GM12872 (cell line): ENCODE data around the gene PIGV.

ENCODE experiments used
- TF ChIP-seq, protein P1 (sequence below): IDR thresholded peaks from 3 replicates; pipeline ENCODE4 v1.5.1; 2011; ENCODE audit warnings: low read depth, mild to moderate bottlenecking, low read length, moderate library complexity; ENCODE audit not compliant: insufficient read depth

Gene PIGV

DNA sequence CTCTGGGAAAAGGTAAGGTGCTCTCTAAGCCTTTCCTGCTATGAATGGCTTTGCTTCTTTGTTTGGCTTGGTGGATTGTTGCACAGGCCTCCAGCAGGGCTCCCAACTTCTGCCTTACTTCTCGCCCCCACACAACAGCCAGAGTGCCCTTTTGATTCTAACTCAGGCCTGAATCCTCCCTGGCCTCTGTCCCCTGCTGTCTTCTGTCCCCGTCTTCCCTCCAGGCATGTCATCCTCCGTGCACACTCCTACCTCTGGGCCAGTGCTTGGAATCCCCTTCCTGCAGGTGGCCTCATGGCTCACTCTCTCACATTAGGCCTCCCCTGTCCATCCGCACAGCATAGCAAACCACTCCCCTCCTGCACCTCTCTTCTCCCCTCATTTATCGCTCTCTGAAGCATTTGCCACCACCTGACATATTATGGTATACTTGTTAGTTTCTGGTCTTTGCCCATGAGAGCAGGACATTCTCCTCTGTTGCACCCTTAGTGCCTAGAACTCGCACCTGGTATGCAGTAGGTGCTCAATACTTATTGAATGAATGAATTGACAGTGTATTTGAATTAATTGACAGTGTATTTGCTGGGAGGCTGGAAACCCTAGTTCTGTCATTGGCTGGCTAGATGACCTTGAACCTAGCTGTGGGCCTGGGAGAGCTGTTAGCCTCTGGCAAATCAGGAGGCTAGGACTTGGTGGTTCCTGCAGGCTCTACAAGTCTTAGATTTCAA, 41.6 kb downstream of the PIGV start:
- TF ChIP-seq, protein P1, sequence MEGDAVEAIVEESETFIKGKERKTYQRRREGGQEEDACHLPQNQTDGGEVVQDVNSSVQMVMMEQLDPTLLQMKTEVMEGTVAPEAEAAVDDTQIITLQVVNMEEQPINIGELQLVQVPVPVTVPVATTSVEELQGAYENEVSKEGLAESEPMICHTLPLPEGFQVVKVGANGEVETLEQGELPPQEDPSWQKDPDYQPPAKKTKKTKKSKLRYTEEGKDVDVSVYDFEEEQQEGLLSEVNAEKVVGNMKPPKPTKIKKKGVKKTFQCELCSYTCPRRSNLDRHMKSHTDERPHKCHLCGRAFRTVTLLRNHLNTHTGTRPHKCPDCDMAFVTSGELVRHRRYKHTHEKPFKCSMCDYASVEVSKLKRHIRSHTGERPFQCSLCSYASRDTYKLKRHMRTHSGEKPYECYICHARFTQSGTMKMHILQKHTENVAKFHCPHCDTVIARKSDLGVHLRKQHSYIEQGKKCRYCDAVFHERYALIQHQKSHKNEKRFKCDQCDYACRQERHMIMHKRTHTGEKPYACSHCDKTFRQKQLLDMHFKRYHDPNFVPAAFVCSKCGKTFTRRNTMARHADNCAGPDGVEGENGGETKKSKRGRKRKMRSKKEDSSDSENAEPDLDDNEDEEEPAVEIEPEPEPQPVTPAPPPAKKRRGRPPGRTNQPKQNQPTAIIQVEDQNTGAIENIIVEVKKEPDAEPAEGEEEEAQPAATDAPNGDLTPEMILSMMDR: no peak

DNA sequence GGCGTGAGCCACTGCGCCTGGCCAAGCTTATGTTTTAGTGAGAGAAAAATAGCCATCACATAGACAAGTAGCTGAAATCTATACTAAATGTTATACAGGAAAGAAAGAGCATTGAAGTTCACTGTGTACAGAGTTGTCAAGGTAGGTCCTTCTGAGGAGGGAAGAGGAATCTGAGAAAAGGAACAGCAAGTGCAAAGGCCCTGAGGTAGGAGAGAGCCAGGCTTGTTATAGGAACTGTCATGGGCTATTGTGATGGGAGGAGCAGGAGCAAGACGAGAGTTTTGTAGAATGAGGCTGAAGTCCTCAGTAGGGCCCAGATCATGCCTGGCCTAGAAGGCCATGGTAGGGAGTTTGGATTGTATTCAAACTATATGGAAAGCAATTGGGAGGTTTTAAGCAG, 43.3 kb downstream of the PIGV start:
- TF ChIP-seq, protein P1: no peak

DNA sequence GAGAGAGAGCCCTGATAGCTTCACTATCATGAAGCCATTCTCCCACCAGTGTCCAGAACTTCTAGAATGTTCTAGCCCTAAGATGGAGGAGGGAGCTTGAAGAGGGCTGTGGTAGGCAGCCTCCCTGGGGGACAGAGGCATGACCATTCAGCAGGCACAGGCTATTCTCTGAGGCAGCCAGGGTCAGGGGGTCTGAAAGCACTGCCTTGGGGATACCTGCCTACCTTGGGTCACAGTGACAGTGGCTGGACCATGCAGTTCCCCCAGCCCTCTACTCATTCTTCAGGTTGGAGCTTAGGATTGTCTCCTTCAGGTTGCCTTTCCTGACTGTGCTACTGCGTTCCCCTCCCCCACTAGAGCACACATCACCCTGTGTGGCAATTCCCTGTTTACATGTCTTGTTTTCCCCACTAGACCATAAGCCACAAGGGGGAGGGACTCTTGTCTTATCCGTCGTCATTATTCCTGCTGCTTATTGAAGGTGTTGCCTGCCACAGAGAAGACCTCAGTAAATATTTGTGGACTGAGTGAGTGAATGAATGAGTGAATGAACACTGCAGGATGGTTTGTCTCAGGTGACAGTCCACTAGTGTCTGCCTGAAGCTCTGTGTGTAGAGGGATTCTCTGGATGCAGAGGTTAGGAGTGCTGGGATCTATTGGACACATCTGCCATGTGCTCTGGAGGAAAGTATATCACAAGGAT, 43.9 kb downstream of the PIGV start:
- TF ChIP-seq, protein P1: no peak

DNA sequence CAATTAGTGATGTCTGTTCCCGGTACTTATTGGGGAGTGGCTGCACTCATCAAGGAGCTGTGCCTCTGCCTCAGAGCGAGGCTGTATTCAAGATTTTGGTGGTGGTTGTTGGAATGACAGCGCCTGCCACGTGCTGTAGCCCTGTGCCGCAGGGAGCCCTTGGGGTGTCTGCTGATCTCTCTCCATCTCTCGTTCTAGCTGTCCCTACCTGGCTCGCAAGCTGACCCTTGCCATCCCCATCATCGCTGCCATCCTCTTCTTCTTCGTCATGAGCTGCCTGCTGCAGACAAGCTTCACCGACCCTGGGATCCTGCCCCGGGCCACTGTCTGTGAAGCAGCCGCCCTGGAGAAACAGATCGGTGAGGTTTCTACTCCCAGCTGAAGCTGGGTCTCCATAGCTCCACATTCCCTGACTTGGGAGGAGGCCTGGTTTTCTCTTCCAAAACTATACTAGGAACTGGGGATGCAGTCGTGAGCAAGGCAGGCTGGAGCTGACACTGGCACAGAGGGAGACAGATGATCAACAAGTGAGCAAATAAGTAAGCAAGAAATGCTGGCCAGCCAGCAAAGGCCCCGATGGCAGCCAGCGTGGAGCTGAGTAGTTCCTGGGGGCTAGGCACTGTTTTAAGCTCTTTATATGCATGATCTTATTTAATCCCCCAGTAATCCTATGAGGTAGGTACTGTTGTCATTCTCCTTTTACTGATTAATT, 44.7 kb downstream of the PIGV start:
- TF ChIP-seq, protein P1: no peak

DNA sequence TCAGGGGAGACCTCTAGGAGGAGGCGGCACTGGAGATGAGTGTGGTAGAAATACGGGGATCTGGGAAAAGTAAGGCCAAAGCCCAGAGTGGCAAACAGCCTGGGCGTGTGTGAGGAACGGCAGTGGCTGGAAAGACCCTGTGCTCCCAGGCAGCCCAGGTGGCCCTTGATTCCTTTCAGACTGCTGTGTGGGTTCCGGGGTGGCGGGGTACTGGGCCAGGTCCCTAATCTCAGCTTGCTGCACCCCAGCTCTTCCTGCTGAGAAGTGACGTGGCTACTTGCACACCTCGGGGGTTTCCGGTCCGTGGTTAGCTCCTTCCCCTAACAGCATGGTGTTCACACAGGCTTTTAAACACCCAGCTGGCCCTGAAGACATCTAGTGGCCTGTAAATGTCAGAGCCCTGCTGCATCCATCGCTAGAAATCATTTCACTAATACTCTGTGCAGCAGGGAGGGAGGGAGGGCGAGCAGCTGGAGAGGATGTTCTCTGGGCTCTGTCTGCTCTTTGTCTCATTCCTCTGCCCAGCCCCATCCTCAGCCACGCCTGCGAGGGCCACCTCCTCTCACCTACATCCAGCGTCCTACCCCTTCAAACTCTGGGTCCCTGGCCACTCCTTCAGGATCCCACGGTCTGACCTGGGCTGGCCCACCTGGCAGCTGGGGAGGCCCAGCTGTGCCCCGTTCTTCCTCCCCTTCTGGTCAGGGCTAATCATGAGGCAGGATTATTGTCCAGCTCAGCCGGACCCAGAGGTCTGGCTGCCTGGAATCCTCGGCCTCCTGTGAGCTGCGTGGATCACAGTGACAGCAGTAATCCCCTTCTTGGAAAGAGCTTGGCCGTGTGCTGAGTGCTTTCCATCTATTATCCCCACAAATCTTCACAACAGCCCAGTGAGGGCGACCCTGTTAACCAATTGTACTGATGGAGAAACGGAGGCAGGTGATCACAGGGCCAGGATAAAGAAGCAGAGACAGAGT, 46.0 kb downstream of the PIGV start:
- TF ChIP-seq, protein P1: no peak; the same call in 2 of the 3 replicates

DNA sequence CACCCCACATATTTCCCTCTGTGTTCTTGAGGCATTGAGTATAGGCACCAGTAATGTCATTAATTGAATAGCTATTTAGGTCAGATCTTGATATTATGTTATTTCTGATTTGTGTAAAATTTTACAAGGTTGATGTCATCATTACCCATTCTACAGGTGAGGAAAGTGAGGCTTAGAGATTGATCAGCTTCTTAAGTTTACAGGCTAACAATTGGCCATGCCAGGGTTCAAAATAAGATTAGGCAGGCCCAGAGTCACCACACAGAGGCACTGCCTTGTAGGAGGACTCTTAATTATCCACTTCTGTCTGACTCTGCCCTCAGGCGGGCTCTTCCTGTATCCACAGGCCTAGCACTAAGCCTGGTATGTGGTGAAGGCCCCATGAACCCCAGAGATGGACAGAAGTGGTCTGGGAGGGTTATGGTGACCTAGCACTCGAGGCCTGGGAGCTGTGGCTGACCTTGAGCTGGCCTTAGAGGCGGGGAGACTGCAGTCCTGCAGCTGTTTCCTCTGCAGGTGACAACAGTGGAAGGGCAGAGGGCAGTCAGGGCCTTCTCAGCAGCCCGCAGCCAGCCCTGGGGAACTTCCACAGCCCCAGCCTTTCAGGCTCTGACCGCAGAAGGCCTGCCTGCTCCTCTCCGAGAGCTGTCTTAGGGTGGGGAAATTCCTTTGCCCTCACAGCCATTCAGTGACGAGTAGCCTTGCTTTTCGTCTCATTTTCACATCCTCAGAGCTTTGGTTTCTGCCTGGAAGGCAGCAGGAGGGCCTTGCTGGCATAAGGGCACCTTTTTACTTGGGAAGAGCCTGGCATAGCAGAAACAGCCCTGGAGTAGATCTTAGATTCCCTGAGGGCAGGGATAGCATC, 51.0 kb downstream of the PIGV start:
- TF ChIP-seq, protein P1: no peak; the same call in 2 of the 3 replicates
